Colonic mucosa (tissue), 4 donors: ENCODE results near the gene TRMU. TPM values are rescaled to one million over a fixed set of nuclear protein-coding genes. Genes with fewer than 3 reads are reported as not detected.

Source experiments
- DNase-seq: peaks from one replicate; pipeline ENCODE4 v3.0.0-alpha.2; 2020
- H3K27ac ChIP-seq: fragments of 200-600 bp; one replicate; pipeline ENCODE4 v1.8.0; 2021
- H3K27me3 ChIP-seq: fragments of 200-600 bp; one replicate; pipeline ENCODE4 v1.8.0; 2021
- H3K36me3 ChIP-seq: fragments of 200-600 bp; one replicate; pipeline ENCODE4 v1.8.0; 2021
- H3K4me1 ChIP-seq: fragments of 200-600 bp; one replicate; pipeline ENCODE4 v1.8.0; 2021; ENCODE audit warnings: mild to moderate bottlenecking
- H3K4me3 ChIP-seq: fragments of 200-600 bp; one replicate; pipeline ENCODE4 v1.8.0; 2021
- H3K9ac ChIP-seq, 2 donors: one replicate each; pipeline ENCODE4 v1.7.0; 2013; ENCODE audit warnings: control low read depth in 2 of 2, low read depth in 2 of 2, low read length in 2 of 2
- H3K9me3 ChIP-seq: fragments of 200-600 bp; one replicate; pipeline ENCODE4 v1.8.0; 2021
- CTCF ChIP-seq: fragments of 200-600 bp; IDR thresholded peaks from one replicate; pipeline ENCODE4 v1.8.0; 2022; ENCODE audit warnings: antibody characterized with exemption, mild to moderate bottlenecking
- intact Hi-C: fragments of 100-400 bp; cut with DNase I; formaldehyde crosslinking; loops from one replicate; pipeline ENCODE4 v1.14.1; 2022
- total RNA-seq, 2 donors: library from RNA; stranded (reverse); fragmentation: NEBNext Ultra II Directional in 1 of 2; extraction: Animal tissue kit (Norgen Biotek cat#: 25700) in 1 of 2; gene quantifications; one replicate each; pipeline ENCODE4 v1.2.1, GENCODE V29; 2021
- donor health status: healthy.
- donor health status: DM: no; HTN: no; CAD: no.
- donor health status: DM: no; HTN: no; CAD: no.

The TRMU gene
- total RNA-seq, 2 donors from 2014 or later: 25.2 to 71.8 TPM

GRCh38 chr22:46389081-46389480, 53.6 kb downstream of the TRMU start:
- no peak for DNase-seq
- no peak overlapping the region for H3K27ac ChIP-seq
- intact Hi-C loops: no loop called here
- no peak overlapping the region for H3K9ac ChIP-seq
- H3K9me3 ChIP-seq: no peaks in the 10 kb centered on the region
- H3K4me1 ChIP-seq: no peaks in the 10 kb centered on the region
- H3K27me3 ChIP-seq: no peaks in the 10 kb centered on the region
- no peak for TF ChIP-seq CTCF
- no peaks in the 10 kb centered on the region for H3K36me3 ChIP-seq
- H3K4me3 ChIP-seq: no peak overlapping the region

GRCh38 chr22:46390105-46390651, 54.7 kb downstream of the TRMU start:
- no peak for DNase-seq
- intact Hi-C loops: no loop called here
- H3K9ac ChIP-seq: no peak overlapping the region
- no peaks in the 10 kb centered on the region for H3K27me3 ChIP-seq
- TF ChIP-seq CTCF: no peak
- no peaks in the 10 kb centered on the region for H3K4me1 ChIP-seq
- H3K36me3 ChIP-seq: no peaks in the 10 kb centered on the region
- no peak overlapping the region for H3K27ac ChIP-seq
- no peaks in the 10 kb centered on the region for H3K9me3 ChIP-seq
- no peak overlapping the region for H3K4me3 ChIP-seq

- Histone ChIP-seq H3K27me3 (no peaks in the 10 kb centered on the region), H3K9ac (peak overlapping the region in 1 of 2 donors; percentile 19), H3K27ac (no peak overlapping the region), H3K4me3 (no peak overlapping the region), H3K36me3 (no peaks in the 10 kb centered on the region), H3K4me1 (no peaks in the 10 kb centered on the region), H3K9me3 (no peaks in the 10 kb centered on the region)
- DNase-seq: no peak
- intact Hi-C loops: no loop called here
- no peak for TF ChIP-seq CTCF
Measured at GRCh38 chr22:46390652-46391301, 55.3 kb downstream of the TRMU start.

GRCh38 chr22:46391486-46392136, 56.1 kb downstream of the TRMU start:
- no peaks in the 10 kb centered on the region for H3K4me1 ChIP-seq
- no peak overlapping the region for H3K9ac ChIP-seq
- no peak for TF ChIP-seq CTCF
- intact Hi-C loops: no loop called here
- no peak overlapping the region for H3K4me3 ChIP-seq
- no peak overlapping the region for H3K27ac ChIP-seq
- no peaks in the 10 kb centered on the region for H3K27me3 ChIP-seq
- H3K9me3 ChIP-seq: no peaks in the 10 kb centered on the region
- H3K36me3 ChIP-seq: no peaks in the 10 kb centered on the region
- no peak for DNase-seq

- Histone ChIP-seq H3K4me3 (no peak overlapping the region), H3K36me3 (no peaks in the 10 kb centered on the region), H3K4me1 (no peaks in the 10 kb centered on the region), H3K9me3 (no peaks in the 10 kb centered on the region), H3K9ac (no peak overlapping the region), H3K27ac (no peak overlapping the region), H3K27me3 (no peaks in the 10 kb centered on the region)
- no peak for DNase-seq
- TF ChIP-seq CTCF: no peak
- intact Hi-C loops: no loop called here
Measured at GRCh38 chr22:46392137-46392844, 56.8 kb downstream of the TRMU start.
